NT2/D1 (cell line): ENCODE measurements around the gene CHST15.

ENCODE experiments used
- DNase-seq: peaks from one replicate; pipeline ENCODE4 v3.0.0-alpha.2; 2011; ENCODE audit warnings: low read depth, low spot score
- H3K27me3 ChIP-seq: 2 replicates; pipeline ENCODE4 v1.6.0; 2011; ENCODE audit warnings: mild to moderate bottlenecking; ENCODE audit not compliant: insufficient read length, insufficient read depth
- H3K36me3 ChIP-seq: 2 replicates; pipeline ENCODE4 v1.6.1; 2011; ENCODE audit warnings: mild to moderate bottlenecking, low read length, mixed read lengths; ENCODE audit not compliant: insufficient read depth, insufficient read length
- H3K4me1 ChIP-seq: 2 replicates; pipeline ENCODE4 v1.5.1; 2011; ENCODE audit not compliant: insufficient read depth, insufficient read length
- H3K4me3 ChIP-seq: 2 replicates; pipeline ENCODE4 v1.5.1; 2011; ENCODE audit warnings: low read depth; ENCODE audit not compliant: insufficient read length
- H3K9ac ChIP-seq: 2 replicates; pipeline ENCODE4 v1.6.0; 2011; ENCODE audit warnings: low read depth; ENCODE audit not compliant: insufficient read length
- H3K9me3 ChIP-seq: 2 replicates; pipeline ENCODE4 v1.5.1; 2011; ENCODE audit warnings: mild to moderate bottlenecking, low read length; ENCODE audit not compliant: insufficient read depth
- SUZ12 ChIP-seq: IDR thresholded peaks from 2 replicates; pipeline ENCODE4 v1.6.1; 2011; ENCODE audit not compliant: insufficient read length, insufficient read depth; ENCODE audit errors: extremely low read depth
- YY1 ChIP-seq: IDR thresholded peaks from 2 replicates; pipeline ENCODE4 v1.6.1; 2011; ENCODE audit not compliant: insufficient read length, insufficient read depth
- ZNF274 ChIP-seq: IDR thresholded peaks from 2 replicates; pipeline ENCODE4 v1.6.1; 2011; ENCODE audit warnings: mild to moderate bottlenecking, low read depth, low read length

Gene CHST15

DNA sequence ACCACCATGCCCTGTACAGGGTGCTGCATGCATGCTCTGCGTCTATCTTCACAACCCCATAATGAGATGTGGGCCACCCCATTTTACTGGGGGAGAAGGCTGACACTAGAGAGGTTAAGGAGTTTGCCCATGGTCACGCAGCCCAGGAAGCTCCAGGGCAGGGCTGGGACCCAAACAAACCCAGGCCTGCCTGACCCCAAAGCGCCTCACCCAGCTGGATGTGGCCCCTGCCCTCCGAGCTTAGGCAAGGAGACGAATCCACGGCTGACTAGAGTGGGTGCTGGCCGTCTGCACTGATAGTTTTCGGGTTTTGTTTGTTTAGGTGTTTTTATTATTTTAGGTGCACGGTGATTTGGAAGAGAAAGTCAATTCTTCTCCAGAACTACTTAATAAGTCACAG, 65.7 kb downstream of the CHST15 start:
- Histone ChIP-seq H3K9me3 (no peaks in the 10 kb centered on the region), H3K4me1 (peaks cover 3% of the 10 kb centered on the region), H3K27me3 (no peaks in the 10 kb centered on the region), H3K9ac (no peak overlapping the region), H3K4me3 (no peak overlapping the region), H3K36me3 (peaks cover 29% of the 10 kb centered on the region)
- TF ChIP-seq ZNF274 (no peak), YY1 (no peak), SUZ12 (no peak)
- no peak for DNase-seq

DNA sequence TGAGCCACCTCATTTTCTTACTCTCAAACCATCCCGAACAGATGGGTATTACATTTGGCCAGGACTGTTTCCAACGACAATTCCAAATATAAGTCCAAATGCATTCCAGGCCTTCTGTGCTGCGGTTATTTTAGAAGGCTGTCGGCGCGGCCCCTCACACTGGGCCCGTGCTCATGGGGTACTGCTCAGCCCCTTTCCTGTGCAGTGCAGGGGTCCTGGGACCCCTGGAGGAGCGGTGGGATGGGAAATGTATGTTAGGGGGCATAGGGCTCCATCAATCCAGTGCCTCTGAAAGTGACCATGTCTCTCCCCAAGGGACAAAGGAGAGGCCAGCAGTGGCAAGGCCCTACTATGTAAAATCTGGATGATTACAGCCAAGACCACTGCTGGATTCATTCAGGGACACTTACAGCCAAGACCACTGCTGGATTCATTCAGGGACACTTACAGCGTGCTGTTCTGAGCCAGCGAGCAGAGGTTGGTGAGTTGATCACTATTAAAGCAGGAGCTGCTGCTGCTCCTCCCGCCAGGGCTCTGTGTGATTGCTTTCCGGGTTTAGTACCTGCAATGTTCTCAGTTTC, 66.3 kb downstream of the CHST15 start:
- H3K4me3 ChIP-seq = no peak overlapping the region
- H3K4me1 ChIP-seq = peaks cover 5% of the 10 kb centered on the region
- no peaks in the 10 kb centered on the region for H3K27me3 ChIP-seq
- peaks cover 27% of the 10 kb centered on the region for H3K36me3 ChIP-seq
- no peak for TF ChIP-seq ZNF274
- TF ChIP-seq YY1 = no peak
- no peak for TF ChIP-seq SUZ12
- no peak overlapping the region for H3K9ac ChIP-seq
- no peaks in the 10 kb centered on the region for H3K9me3 ChIP-seq
- no peak for DNase-seq

DNA sequence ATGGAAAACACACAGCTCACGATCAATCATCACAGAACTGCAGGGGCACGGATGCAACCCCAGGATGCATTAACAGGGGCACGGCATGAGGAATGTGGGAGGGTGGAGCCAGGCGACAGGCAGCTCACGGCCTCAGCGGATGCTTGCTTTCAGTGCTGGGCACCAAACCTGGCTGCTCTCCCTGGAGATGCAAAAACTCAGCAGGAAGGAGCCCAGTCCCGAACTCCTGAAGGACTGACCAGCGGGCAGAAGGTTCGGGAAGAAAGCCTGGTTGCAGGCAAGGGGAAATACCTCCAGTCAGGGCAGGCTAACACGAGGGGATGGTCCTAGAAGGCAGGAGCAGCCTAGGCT, 66.8 kb downstream of the CHST15 start:
- H3K9ac ChIP-seq = no peak overlapping the region
- H3K4me1 ChIP-seq = peaks cover 5% of the 10 kb centered on the region
- peaks cover 24% of the 10 kb centered on the region for H3K36me3 ChIP-seq
- no peak overlapping the region for H3K4me3 ChIP-seq
- H3K9me3 ChIP-seq = no peaks in the 10 kb centered on the region
- DNase-seq = no peak
- TF ChIP-seq ZNF274 (no peak), SUZ12 (no peak), YY1 (no peak)
- H3K27me3 ChIP-seq = no peaks in the 10 kb centered on the region

DNA sequence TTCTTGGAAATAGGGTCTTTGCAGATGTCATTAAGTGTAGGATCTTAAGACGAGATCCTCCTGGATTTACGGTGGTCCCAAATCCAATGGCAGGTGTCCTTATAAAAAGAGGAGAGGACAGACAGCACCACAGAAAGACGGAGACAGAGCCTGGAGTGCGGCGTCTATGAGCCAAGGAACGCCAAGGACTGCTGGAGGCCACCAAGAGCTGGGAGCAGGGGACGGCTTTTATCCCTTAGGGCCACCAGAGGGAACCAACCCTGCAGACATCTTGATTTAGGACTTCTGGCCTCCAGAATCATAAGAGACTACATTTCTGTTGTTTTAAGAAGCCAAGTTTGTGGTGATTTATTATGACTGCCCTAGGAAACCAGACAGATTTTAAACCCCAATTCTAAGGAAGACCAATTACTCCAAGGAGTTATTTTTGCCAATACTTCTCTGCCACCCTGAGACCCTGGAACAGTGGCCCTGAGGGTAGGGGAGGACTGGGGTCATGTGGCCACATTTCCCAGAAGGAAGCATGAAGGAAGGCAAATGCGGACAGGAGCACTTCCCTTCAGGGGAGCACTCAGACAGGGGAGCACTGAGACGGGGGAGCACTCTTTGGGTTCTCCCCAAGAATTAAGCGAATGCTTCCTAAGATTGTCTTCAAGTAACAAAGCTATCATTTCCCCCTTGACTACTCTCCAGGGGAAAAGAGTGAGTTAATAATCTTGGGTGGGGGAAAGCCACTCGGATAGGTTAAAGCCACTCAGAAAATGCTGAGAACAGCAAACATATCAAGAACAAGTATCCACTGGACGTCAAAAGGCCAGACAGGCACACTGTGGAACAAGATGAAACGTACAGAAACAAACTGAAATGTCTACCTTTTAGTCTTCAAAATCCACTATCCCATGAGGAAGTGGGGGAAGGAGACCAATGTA, 67.5 kb downstream of the CHST15 start:
- TF ChIP-seq SUZ12 = no peak
- no peak for TF ChIP-seq ZNF274
- TF ChIP-seq YY1 = no peak
- no peak for DNase-seq
- Histone ChIP-seq H3K27me3 (no peaks in the 10 kb centered on the region), H3K9ac (no peak overlapping the region), H3K4me3 (no peak overlapping the region), H3K36me3 (peaks cover 20% of the 10 kb centered on the region), H3K9me3 (no peaks in the 10 kb centered on the region), H3K4me1 (peaks cover 5% of the 10 kb centered on the region)

DNA sequence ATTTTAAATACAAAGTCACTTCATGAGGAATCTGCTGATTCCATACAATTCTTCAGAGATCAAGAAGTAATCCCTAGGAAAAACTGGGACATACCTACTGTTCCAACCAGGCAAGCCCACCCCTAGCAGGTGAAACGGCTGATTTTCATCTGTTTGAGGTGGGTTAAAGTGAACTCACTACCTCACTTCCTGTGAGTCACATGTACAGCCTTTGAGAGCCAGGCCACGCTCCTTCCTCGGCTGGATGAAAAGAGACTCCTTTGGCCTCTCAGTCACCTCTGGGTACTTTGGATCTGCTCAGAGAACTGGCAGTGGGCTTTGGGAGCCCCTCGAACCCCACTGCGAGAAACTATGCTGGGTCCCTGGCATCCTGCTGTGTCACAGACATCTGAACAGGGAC, 68.2 kb downstream of the CHST15 start:
- Histone ChIP-seq H3K9me3 (no peaks in the 10 kb centered on the region), H3K9ac (no peak overlapping the region)

DNA sequence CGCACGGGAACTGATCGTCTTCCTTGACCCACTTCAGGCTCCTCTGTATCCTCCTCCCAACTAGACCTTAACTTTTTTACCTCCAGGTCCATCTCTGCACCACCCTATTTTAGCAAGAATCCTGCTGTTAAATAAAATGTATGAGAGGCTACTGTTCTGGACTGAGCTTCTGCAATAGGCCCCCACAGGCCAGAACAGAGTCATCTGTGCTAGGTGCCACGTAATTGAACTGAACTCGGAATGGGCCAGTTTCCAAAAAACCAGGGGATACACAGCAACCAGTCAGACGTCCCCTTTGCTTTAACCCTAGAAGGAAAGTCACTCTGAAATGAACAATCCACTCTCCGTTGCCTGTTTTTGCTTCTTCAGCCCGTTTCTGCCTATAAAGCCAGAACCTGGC, 71.3 kb downstream of the CHST15 start:
- Histone ChIP-seq H3K4me1 (peaks cover 21% of the 10 kb centered on the region), H3K9ac (no peak overlapping the region), H3K27me3 (no peaks in the 10 kb centered on the region), H3K4me3 (no peak overlapping the region), H3K36me3 (peaks cover 12% of the 10 kb centered on the region), H3K9me3 (no peaks in the 10 kb centered on the region)
- DNase-seq = no peak
- TF ChIP-seq ZNF274 (no peak), YY1 (no peak), SUZ12 (no peak)

More for the DNA sequence above, 68.2 kb downstream of the CHST15 start:
- Histone ChIP-seq H3K36me3 (peaks cover 19% of the 10 kb centered on the region), H3K27me3 (no peaks in the 10 kb centered on the region), H3K4me3 (no peak overlapping the region), H3K4me1 (peaks cover 5% of the 10 kb centered on the region)
- DNase-seq = no peak
- TF ChIP-seq SUZ12 (no peak), ZNF274 (no peak), YY1 (no peak)
